BJ (cell line): Measurements from ENCODE around the gene ZNF775. TPM values are rescaled to one million over a fixed set of nuclear protein-coding genes. Genes with fewer than 3 reads are reported as not detected.

Source experiments
- CTCF ChIA-PET: fragments of 350-600 bp; formaldehyde crosslinking; extraction: SDS; loops from one replicate; lab custom pipeline; 2021; ENCODE audit warnings: antibody characterized with exemption, inconsistent platforms; lab: Yijun Ruan, JAX
- POLR2A ChIA-PET: fragments of 300-600 bp; sonication (Branson Sonifier 250); formaldehyde crosslinking; extraction: SDS; loops from one replicate; lab custom pipeline; 2021; ENCODE audit warnings: antibody characterized with exemption; lab: Charles Lee
- DNase-seq: peaks from one replicate; pipeline ENCODE4 v3.0.0-alpha.2; 2011; ENCODE audit warnings: low read depth
- H3K27me3 ChIP-seq: 2 replicates; pipeline ENCODE4 v1.6.0; 2011; ENCODE audit warnings: low read length; ENCODE audit not compliant: control insufficient read depth, insufficient read depth
- H3K36me3 ChIP-seq: 2 replicates; pipeline ENCODE4 v1.5.1; 2011; ENCODE audit warnings: low read length; ENCODE audit not compliant: control insufficient read depth, insufficient read depth
- H3K4me3 ChIP-seq: 2 replicates; pipeline ENCODE4 v1.5.1; 2011; ENCODE audit warnings: low read depth, mild to moderate bottlenecking, control low read depth, low read length
- CTCF ChIP-seq: IDR thresholded peaks from 2 replicates; pipeline ENCODE4 v1.5.1; 2011; ENCODE audit warnings: low read depth, mild to moderate bottlenecking, control low read depth, inconsistent platforms, low read length, moderate library complexity; ENCODE audit not compliant: insufficient read depth
- polyA plus RNA-seq: library from polyadenylated mRNA; depleted of rRNA; stranded (reverse); fragments of >200 nt; gene quantifications from 2 replicates; pipeline ENCODE4 v1.2.3, GENCODE V29; 2011

The ZNF775 gene
- polyA plus RNA-seq, 1 experiment: 2.1 TPM

GRCh38 chr7:150358988-150359621, 20.0 kb upstream of the ZNF775 start:
- ChIA-PET CTCF (interaction anchor here (0.7 to 4.4 kb wide), 4 partner anchors 7 to 30 kb away, joined by 3 to 25 read pairs (median 6); no protein-coding TSS in a partner anchor), POLR2A (no interaction called here)
- H3K36me3 ChIP-seq: no peaks in the 10 kb centered on the region
- no peak overlapping the region for H3K4me3 ChIP-seq
- no peak for DNase-seq
- H3K27me3 ChIP-seq: no peaks in the 10 kb centered on the region; the same call in 1 of the 2 replicates
- no peak for TF ChIP-seq CTCF

DNA sequence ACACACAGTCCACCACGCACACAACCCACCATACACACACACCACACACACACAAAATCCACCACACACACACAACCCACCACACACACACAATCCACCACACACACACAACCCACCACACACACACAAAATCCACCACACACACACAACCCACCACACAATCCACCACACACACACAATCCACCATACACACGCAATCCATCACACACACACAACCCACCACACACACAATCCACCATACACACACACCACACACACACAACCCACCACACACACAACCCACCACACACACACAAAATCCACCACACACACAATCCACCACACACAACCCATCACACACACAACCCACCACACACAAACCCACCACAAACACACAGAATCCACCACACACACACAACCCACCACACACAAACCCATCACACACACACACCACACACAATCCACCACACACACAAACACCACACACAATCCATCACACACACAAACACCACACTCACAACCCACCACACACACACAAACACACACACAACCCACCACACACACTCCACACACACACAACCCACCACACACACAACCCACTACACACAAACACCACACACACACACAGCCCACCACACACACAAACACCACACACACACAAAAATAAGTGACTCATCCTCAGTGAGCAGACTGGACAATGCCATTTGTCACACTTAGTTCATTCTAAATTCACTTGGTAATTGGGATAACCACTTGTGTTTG, 19.3 kb upstream of the ZNF775 start:
- no peak for DNase-seq
- TF ChIP-seq CTCF: no peak
- CTCF ChIA-PET: no interaction called here

GRCh38 chr7:150360363-150361058, 18.6 kb upstream of the ZNF775 start:
- no peak for TF ChIP-seq CTCF
- Histone ChIP-seq H3K36me3 (no peaks in the 10 kb centered on the region), H3K27me3 (no peaks in the 10 kb centered on the region), H3K4me3 (no peak overlapping the region)
- ChIA-PET CTCF (interaction anchor here (1.4 kb wide), 1 partner anchor 57 kb away, joined by 4 read pairs; no protein-coding TSS in a partner anchor), POLR2A (no interaction called here)
- no peak for DNase-seq

More for the DNA sequence above, 19.3 kb upstream of the ZNF775 start:
- Histone ChIP-seq H3K36me3 (no peaks in the 10 kb centered on the region), H3K4me3 (no peak overlapping the region), H3K27me3 (no peaks in the 10 kb centered on the region)
- POLR2A ChIA-PET: no interaction called here

- POLR2A ChIA-PET: no interaction called here
- no peak for DNase-seq
- CTCF ChIA-PET: interaction anchor here (1.4 kb wide), 1 partner anchor 56 kb away, joined by 4 read pairs; no protein-coding TSS in a partner anchor
- no peak for TF ChIP-seq CTCF
- H3K36me3 ChIP-seq: no peaks in the 10 kb centered on the region
- no peaks in the 10 kb centered on the region for H3K27me3 ChIP-seq
- H3K4me3 ChIP-seq: no peak overlapping the region
Measured at GRCh38 chr7:150361402-150361801, 17.7 kb upstream of the ZNF775 start.
